Esophagus (tissue), 2 donors: ENCODE results near the gene CTBP2. TPM values are rescaled to one million over a fixed set of nuclear protein-coding genes. Genes with fewer than 3 reads are reported as not detected.

Experiments used
- H3K27ac ChIP-seq, 2 donors: one replicate each; pipeline ENCODE4 v1.5.1; 2013; ENCODE audit warnings: low read depth in 2 of 2, mild to moderate bottlenecking in 2 of 2, inconsistent platforms in 1 of 2, low read length in 1 of 2, moderate library complexity in 1 of 2
- H3K27me3 ChIP-seq, 2 donors: one replicate each; pipeline ENCODE4 v1.6.1; 2013; ENCODE audit warnings: low read length in 2 of 2, control low read depth in 1 of 2, mild to moderate bottlenecking in 1 of 2; ENCODE audit not compliant: insufficient read depth in 2 of 2, control insufficient read depth in 1 of 2
- H3K36me3 ChIP-seq, 2 donors: one replicate each; pipeline ENCODE4 v1.6.1; 2013; ENCODE audit warnings: low read length in 1 of 2; ENCODE audit not compliant: control insufficient read depth in 2 of 2, insufficient read depth in 2 of 2
- H3K4me1 ChIP-seq, 2 donors: one replicate each; pipeline ENCODE4 v1.6.1; 2013; ENCODE audit warnings: low read length in 1 of 2; ENCODE audit not compliant: control insufficient read depth in 2 of 2, insufficient read depth in 2 of 2
- H3K4me3 ChIP-seq, 2 donors: one replicate each; pipeline ENCODE4 v1.5.1; 2013; ENCODE audit warnings: low read length in 2 of 2, mild to moderate bottlenecking in 2 of 2, low read depth in 1 of 2, moderate library complexity in 1 of 2
- H3K9me3 ChIP-seq, 2 donors: one replicate each; pipeline ENCODE4 v1.6.1; 2013; ENCODE audit warnings: mild to moderate bottlenecking in 2 of 2, low read depth in 1 of 2, low read length in 1 of 2, moderate library complexity in 1 of 2; ENCODE audit not compliant: control insufficient read depth in 2 of 2, insufficient read depth in 1 of 2
- WGBS, 2 donors: extraction: QIAGEN DNeasy Blood & Tissue Kit; methylation state at CpG; one replicate each; pipeline ENCODE4 v1.1.7; 2013; 5-methylcytosine and 5-hydroxymethylcytosine counted together
- polyA plus RNA-seq, 2 donors: library from polyadenylated mRNA; stranded (reverse); fragments of 200-250 nt; gene quantifications; one replicate each; pipeline ENCODE4 v1.2.3, GENCODE V29; 2013
- donor health status: healthy with polysubstance abuse.
- donor health status: Bipolar disorder and iron deficiency.

The CTBP2 gene
- polyA plus RNA-seq, 2 donors, result 15.4 to 33.3 TPM

- no peaks in the 10 kb centered on the region for H3K36me3 ChIP-seq
- no peak within 1 kb of the TSS for H3K27ac ChIP-seq
- H3K4me1 ChIP-seq, result peaks cover 0 to 4% of the 10 kb centered on the region in 2 donors
- no peak within 1 kb of the TSS for H3K4me3 ChIP-seq
- H3K9me3 ChIP-seq, result no peaks in the 10 kb centered on the region
- 85 to 90% methylated on average over 4 of the region's 4 CpGs for WGBS, 2 donors
- H3K27me3 ChIP-seq, result no peaks in the 10 kb centered on the region
Observed at GRCh38 chr10:124941823-124942222, 218.5 kb downstream of the CTBP2 start, which contains the start of gene ZRANB1. ZRANB1 (plus strand) TSS chr10:124942123; CDS start chr10:124942494, 371 bp downstream.

GRCh38 chr10:124939290-124939689 is 221.1 kb downstream of the CTBP2 start:
- no peaks in the 10 kb centered on the region for H3K36me3 ChIP-seq
- peaks cover 0 to 4% of the 10 kb centered on the region in 2 donors for H3K4me1 ChIP-seq
- WGBS, 2 donors, result 59 to 86% methylated on average over 1 of the region's 1 CpG

GRCh38 chr10:124936813-124937212 is 223.6 kb downstream of the CTBP2 start:
- Histone ChIP-seq H3K27ac (no peak overlapping the region), H3K36me3 (no peaks in the 10 kb centered on the region), H3K9me3 (no peaks in the 10 kb centered on the region), H3K27me3 (no peaks in the 10 kb centered on the region), H3K4me1 (peaks cover 0 to 2% of the 10 kb centered on the region in 2 donors), H3K4me3 (no peak overlapping the region)
- WGBS, 2 donors, result 94 to 99% methylated on average over 7 of the region's 7 CpGs

More at GRCh38 chr10:124939290-124939689, 221.1 kb downstream of the CTBP2 start:
- H3K4me3 ChIP-seq, result no peak overlapping the region
- H3K27me3 ChIP-seq, result no peaks in the 10 kb centered on the region
- no peak overlapping the region for H3K27ac ChIP-seq
- no peaks in the 10 kb centered on the region for H3K9me3 ChIP-seq

- H3K4me1 ChIP-seq, result peaks cover 0 to 2% of the 10 kb centered on the region in 2 donors
- H3K27ac ChIP-seq, result no peak overlapping the region
- H3K27me3 ChIP-seq, result no peaks in the 10 kb centered on the region
- no peak overlapping the region for H3K4me3 ChIP-seq
- H3K9me3 ChIP-seq, result no peaks in the 10 kb centered on the region
- no peaks in the 10 kb centered on the region for H3K36me3 ChIP-seq
- 88 to 93% methylated on average over 2 of the region's 2 CpGs for WGBS, 2 donors
Observed at GRCh38 chr10:124935946-124936345, 224.4 kb downstream of the CTBP2 start.

Other genes with a start within 250 kb of the CTBP2 start
- gene ZRANB1, start 218.4 kb downstream of the CTBP2 start, polyA plus RNA-seq, result 10 to 100 TPM in 1 of 2 donors, 1 to 10 TPM in 1; 9.3 to 10.4 TPM